Psoas muscle (tissue), 8 donors: ENCODE data around the gene HAO1. TPM values are rescaled to one million over a fixed set of nuclear protein-coding genes. Genes with fewer than 3 reads are reported as not detected.

ENCODE experiments used
- ATAC-seq, 4 donors: fragments of 200-7000 bp; cut with Tn5 transposase; one replicate each; pipeline ENCODE4 v1.9.1; 2020; ENCODE audit warnings: moderate library complexity in 3 of 4, mild to moderate bottlenecking in 2 of 4
- DNase-seq, 2 donors: peaks; one replicate each; pipeline ENCODE4 v3.0.0-alpha.2; 2020
- H3K27ac ChIP-seq: fragments of 200-600 bp; one replicate; pipeline ENCODE4 v1.8.0; 2022
- H3K27me3 ChIP-seq, 3 donors: fragments of 200-600 bp in 1 of 3; one replicate each; pipeline versions ENCODE4 v1.6.1 to v1.8.0; 2013 to 2022; ENCODE audit warnings: low read length in 2 of 3, mild to moderate bottlenecking in 2 of 3, moderate library complexity in 1 of 3; ENCODE audit not compliant: insufficient read depth in 3 of 3
- H3K36me3 ChIP-seq, 2 donors: fragments of 200-600 bp in 1 of 2; one replicate each; pipeline versions ENCODE4 v1.6.1 to v1.8.0; 2013 to 2022; ENCODE audit warnings: low read depth in 1 of 2, mild to moderate bottlenecking in 1 of 2, moderate library complexity in 1 of 2; ENCODE audit not compliant: insufficient read depth in 1 of 2
- H3K4me1 ChIP-seq: fragments of 200-600 bp; one replicate; pipeline ENCODE4 v1.8.0; 2022
- H3K4me3 ChIP-seq: fragments of 200-600 bp; one replicate; pipeline ENCODE4 v1.8.0; 2022; ENCODE audit warnings: mild to moderate bottlenecking
- H3K9me3 ChIP-seq: fragments of 200-600 bp; one replicate; pipeline ENCODE4 v1.8.0; 2022
- CTCF ChIP-seq: fragments of 200-600 bp; IDR thresholded peaks from one replicate; pipeline ENCODE4 v1.8.0; 2022; ENCODE audit warnings: antibody characterized with exemption
- WGBS, 3 donors: extraction: QIAGEN DNeasy Blood & Tissue Kit; methylation state at CpG; one replicate each; pipeline versions ENCODE4 v1.1.6 to v1.1.7; 2013; 5-methylcytosine and 5-hydroxymethylcytosine counted together
- intact Hi-C, 2 donors: fragments of 100-400 bp; cut with DNase I; formaldehyde crosslinking; loops; one replicate each; pipeline versions ENCODE4 v1.11.0 to v1.14.2; 2022
- polyA plus RNA-seq, 3 donors: library from polyadenylated mRNA; stranded (reverse); fragments of 200-250 nt; gene quantifications; one replicate each; pipeline ENCODE4 v1.2.3, GENCODE V29; 2013
- total RNA-seq, 4 donors: library from RNA; stranded (reverse); fragmentation: NEBNext Ultra II Directional in 2 of 4; extraction: Animal tissue kit (Norgen Biotek cat#: 25700) in 2 of 4; gene quantifications; one replicate each; pipeline versions ENCODE4 v1.2.1 to v1.2.4, GENCODE V29; 2021 to 2023
- donor health status: healthy with polysubstance abuse.
- donor health status: DM: no; HTN: no; CAD: no; lungs with moderate emphysema.
- donor health status: Bipolar disorder and iron deficiency.
- donor health status: healthy.
- donor health status: DM: yes; HTN: yes; CAD: no.
- donor health status: DM: no; HTN: no; CAD: no.
- donor health status: DM: no; HTN: no; CAD: no.
- donor health status: DM: yes; HTN: yes; CAD: no.

Gene HAO1
- total and polyA plus RNA-seq, 7 donors = not detected

DNA sequence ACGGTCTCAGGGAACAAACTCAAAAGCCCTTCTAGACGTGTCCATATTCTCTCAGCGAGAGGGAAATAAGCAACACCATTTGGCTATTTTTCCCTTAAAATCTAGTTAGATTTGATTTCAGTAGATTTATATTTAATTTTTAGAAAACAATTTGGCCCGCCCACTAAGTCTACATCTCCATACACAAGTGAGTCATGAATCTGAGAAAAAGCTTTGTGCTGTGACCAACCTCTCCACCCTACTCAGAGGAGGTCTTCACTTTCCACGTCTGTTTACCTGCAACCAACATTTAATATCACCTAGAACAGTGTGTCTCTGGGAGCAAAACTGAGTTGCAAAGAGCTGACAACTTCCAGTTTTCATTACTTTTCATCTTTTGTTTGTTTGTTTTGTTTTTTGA, 48.6 kb downstream of the HAO1 start:
- no peak for ATAC-seq
- H3K4me1 ChIP-seq = no peaks in the 10 kb centered on the region
- no peaks in the 10 kb centered on the region for H3K9me3 ChIP-seq
- no peaks in the 10 kb centered on the region for H3K27me3 ChIP-seq
- no peak for DNase-seq
- H3K36me3 ChIP-seq = no peaks in the 10 kb centered on the region
- no peak overlapping the region for H3K4me3 ChIP-seq
- intact Hi-C loops = no loop called here
- no peak for TF ChIP-seq CTCF
- no peak overlapping the region for H3K27ac ChIP-seq
- WGBS, 3 donors = 80 to 89% (median 81%) methylated on average over 5 of the region's 5 CpGs

- DNase-seq = no peak
- Histone ChIP-seq H3K4me3 (no peak overlapping the region), H3K4me1 (no peaks in the 10 kb centered on the region), H3K9me3 (no peaks in the 10 kb centered on the region), H3K27me3 (no peaks in the 10 kb centered on the region), H3K27ac (no peak overlapping the region), H3K36me3 (no peaks in the 10 kb centered on the region)
- no peak for ATAC-seq
- 84 to 93% (median 92%) methylated on average over 3 of the region's 3 CpGs for WGBS, 3 donors
- TF ChIP-seq CTCF = no peak
- intact Hi-C loops = no loop called here
Measured at GRCh38 chr20:7889736-7890135, 50.5 kb downstream of the HAO1 start.

- H3K27ac ChIP-seq = no peak overlapping the region
- H3K36me3 ChIP-seq = no peaks in the 10 kb centered on the region
- 85 to 97% (median 88%) methylated on average over 1 of the region's 1 CpG for WGBS, 3 donors
- no peaks in the 10 kb centered on the region for H3K27me3 ChIP-seq
- no peak for DNase-seq
- intact Hi-C loops = no loop called here
- no peak for ATAC-seq
- no peaks in the 10 kb centered on the region for H3K4me1 ChIP-seq
- H3K9me3 ChIP-seq = no peaks in the 10 kb centered on the region
- no peak for TF ChIP-seq CTCF
- no peak overlapping the region for H3K4me3 ChIP-seq
Measured at GRCh38 chr20:7883741-7884140, 56.5 kb downstream of the HAO1 start.

DNA sequence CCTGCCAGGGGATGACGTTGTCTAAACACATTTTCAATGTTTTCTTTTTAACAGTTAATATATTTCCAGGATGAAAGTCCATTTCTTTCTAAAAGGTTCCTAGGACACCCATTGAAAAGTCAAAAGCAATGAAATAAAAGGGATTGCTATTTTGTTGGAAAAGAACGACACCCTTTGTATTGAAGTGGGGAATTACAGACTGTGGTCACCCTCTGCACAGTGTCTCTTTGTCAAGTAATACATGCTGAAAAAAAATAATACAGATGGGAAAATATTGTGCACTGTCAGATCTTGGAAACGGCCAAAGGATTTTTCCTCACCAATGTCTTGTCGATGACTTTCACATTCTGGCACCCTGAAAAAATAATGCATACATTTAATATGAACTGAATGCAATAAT, 56.9 kb downstream of the HAO1 start:
- 77 to 82% (median 79%) methylated on average over 4 of the region's 4 CpGs for WGBS, 3 donors
- Histone ChIP-seq H3K27ac (no peak overlapping the region), H3K9me3 (no peaks in the 10 kb centered on the region), H3K4me3 (no peak overlapping the region), H3K27me3 (no peaks in the 10 kb centered on the region), H3K4me1 (no peaks in the 10 kb centered on the region), H3K36me3 (no peaks in the 10 kb centered on the region)
- intact Hi-C loops = no loop called here
- no peak for DNase-seq
- no peak for ATAC-seq
- TF ChIP-seq CTCF = no peak

- ATAC-seq = no peak
- 79 to 87% (median 84%) methylated on average over 4 of the region's 4 CpGs for WGBS, 3 donors
Measured at GRCh38 chr20:7882076-7882475, 58.2 kb downstream of the HAO1 start.

More at GRCh38 chr20:7882076-7882475, 58.2 kb downstream of the HAO1 start:
- H3K9me3 ChIP-seq = no peaks in the 10 kb centered on the region
- H3K27ac ChIP-seq = no peak overlapping the region
- H3K4me3 ChIP-seq = no peak overlapping the region
- intact Hi-C loops = no loop called here
- no peak for DNase-seq
- H3K4me1 ChIP-seq = no peaks in the 10 kb centered on the region
- H3K36me3 ChIP-seq = no peaks in the 10 kb centered on the region
- no peaks in the 10 kb centered on the region for H3K27me3 ChIP-seq
- TF ChIP-seq CTCF = no peak
